ENCODE results near the gene NAMPT. TPM values are rescaled to one million over a fixed set of nuclear protein-coding genes. Genes with fewer than 3 reads are reported as not detected.
"Not testable (repeated sequence)": the region's sequence is repeated elsewhere in the genome, so short reads cannot be mapped to it uniquely, and the experiment has no call there.

The NAMPT gene
- total and polyA plus RNA-seq, 4 donors = 37.0 to 146 (median 53.7) TPM

DNA sequence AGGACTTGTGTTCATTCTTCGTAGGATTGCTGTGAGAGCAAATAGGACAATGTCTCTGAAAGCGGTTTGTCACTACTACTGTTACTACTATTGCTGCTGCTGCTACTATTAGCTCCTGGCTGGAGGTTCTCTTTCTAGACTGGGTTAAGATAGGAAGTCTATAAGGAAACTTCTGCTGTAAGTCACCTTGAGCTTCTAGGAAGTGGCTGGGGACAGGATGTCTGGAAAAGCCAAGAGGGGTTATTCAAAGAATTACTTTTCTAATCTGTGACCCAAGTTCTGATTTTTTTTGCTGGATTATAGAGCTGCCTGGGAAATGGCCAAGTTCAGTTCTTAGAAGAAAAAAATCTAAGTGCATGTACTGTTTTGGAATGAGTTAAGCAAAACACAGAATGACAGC is 62.2 kb downstream of the NAMPT start:
- Histone ChIP-seq H3K27me3 (ENCODE audit: control insufficient read depth, insufficient read depth, low read length) (no peaks in the 10 kb centered on the region), H3K9me3 (ENCODE audit: control insufficient read depth, insufficient read depth, low read length) (no peaks in the 10 kb centered on the region), H3K4me3 (ENCODE audit: low read depth, low read length) (no peak overlapping the region), H3K27ac (ENCODE audit: low read depth, low read length) (no peak overlapping the region), H3K4me1 (ENCODE audit: control insufficient read depth, insufficient read depth, low read length) (no peaks in the 10 kb centered on the region), H3K36me3 (ENCODE audit: control insufficient read depth, insufficient read depth, low read length) (no peaks in the 10 kb centered on the region)
- no CpG with 5 or more reads among the region's 2 CpGs for WGBS (ENCODE audit: insufficient coverage)
- no peak for DNase-seq (ENCODE audit: low read depth in 4 of 6, low spot score in 6 of 6)

DNA sequence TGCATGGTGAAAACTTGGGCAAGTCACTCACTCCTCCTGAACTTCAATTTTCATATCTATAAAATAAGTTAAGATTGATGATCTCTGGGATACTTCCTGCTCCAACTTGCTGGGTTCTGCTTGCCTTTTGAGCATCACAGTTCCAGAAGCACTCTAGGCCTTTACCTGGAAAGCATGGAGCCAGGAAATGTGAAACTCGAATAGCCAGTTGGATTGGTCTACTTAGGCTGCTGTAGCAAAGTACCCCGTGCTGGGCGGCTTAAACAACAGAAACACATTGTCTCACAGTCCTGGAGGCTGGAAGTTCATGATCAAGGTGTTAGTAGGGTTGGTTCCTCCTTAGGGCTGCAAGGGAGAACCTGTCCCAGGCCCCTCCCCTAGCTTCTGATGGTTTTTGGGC is 64.5 kb downstream of the NAMPT start:
- 94% methylated on average over 3 of the region's 3 CpGs for WGBS (ENCODE audit: insufficient coverage)
- no peaks in the 10 kb centered on the region for H3K36me3 ChIP-seq (ENCODE audit: control insufficient read depth, insufficient read depth, low read length)

DNA sequence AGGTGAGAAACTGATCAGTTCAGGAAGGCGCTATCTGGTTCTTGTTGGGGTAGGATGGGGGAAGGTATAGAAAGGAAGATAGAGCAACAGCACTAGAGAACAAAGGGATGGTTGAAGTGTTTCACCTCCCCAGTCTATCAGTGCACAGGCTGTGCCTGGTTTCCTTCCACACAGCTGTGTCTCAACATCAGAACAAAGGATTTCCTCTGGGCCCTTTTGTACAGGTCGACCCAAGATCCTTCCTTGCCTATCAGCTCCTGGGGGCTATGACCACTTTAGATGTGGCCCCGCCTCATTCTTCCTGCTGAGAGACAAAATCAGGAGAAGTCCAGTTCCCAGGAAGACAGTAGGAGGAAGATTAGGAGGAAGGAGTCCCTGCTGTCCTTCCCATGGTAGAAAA is 65.6 kb downstream of the NAMPT start:
- no peak for DNase-seq (ENCODE audit: low read depth in 4 of 6, low spot score in 6 of 6)
- no peaks in the 10 kb centered on the region for H3K27me3 ChIP-seq (ENCODE audit: control insufficient read depth, insufficient read depth, low read length)
- no peak overlapping the region for H3K4me3 ChIP-seq (ENCODE audit: low read depth, low read length)
- H3K36me3 ChIP-seq (ENCODE audit: control insufficient read depth, insufficient read depth, low read length) = no peaks in the 10 kb centered on the region
- no peaks in the 10 kb centered on the region for H3K9me3 ChIP-seq (ENCODE audit: control insufficient read depth, insufficient read depth, low read length)
- H3K27ac ChIP-seq (ENCODE audit: low read depth, low read length) = no peak overlapping the region
- H3K4me1 ChIP-seq (ENCODE audit: control insufficient read depth, insufficient read depth, low read length) = peaks cover 3% of the 10 kb centered on the region
- no CpG with 5 or more reads among the region's 3 CpGs for WGBS (ENCODE audit: insufficient coverage)

More for the DNA sequence above, 64.5 kb downstream of the NAMPT start:
- Histone ChIP-seq H3K27me3 (ENCODE audit: control insufficient read depth, insufficient read depth, low read length) (no peaks in the 10 kb centered on the region), H3K9me3 (ENCODE audit: control insufficient read depth, insufficient read depth, low read length) (no peaks in the 10 kb centered on the region), H3K4me1 (ENCODE audit: control insufficient read depth, insufficient read depth, low read length) (peaks cover 3% of the 10 kb centered on the region), H3K4me3 (ENCODE audit: low read depth, low read length) (no peak overlapping the region), H3K27ac (ENCODE audit: low read depth, low read length) (no peak overlapping the region)
- DNase-seq (ENCODE audit: low read depth in 4 of 6, low spot score in 6 of 6) = no peak

DNA sequence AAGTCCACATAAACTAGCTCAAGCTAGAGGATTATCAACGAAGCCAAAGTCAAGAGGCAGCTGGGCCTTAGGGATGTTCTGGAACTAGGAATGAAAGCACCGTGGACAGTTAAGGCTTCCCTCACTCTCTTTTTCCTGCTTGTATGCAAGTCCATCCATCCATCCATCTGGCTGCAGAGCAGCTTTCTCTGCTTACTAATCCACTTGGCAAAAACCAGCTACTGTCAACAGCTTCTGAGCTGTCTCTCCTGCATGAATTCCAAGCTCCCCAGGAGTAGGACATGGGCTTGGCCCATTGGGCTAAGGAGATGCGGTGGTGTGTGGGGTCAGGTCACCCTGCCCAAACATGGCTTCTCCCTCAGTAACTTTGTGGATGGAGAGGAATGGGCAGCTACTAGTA is 66.2 kb downstream of the NAMPT start:
- Histone ChIP-seq H3K36me3 (ENCODE audit: control insufficient read depth, insufficient read depth, low read length) (no peaks in the 10 kb centered on the region), H3K4me1 (ENCODE audit: control insufficient read depth, insufficient read depth, low read length) (peaks cover 3% of the 10 kb centered on the region), H3K9me3 (ENCODE audit: control insufficient read depth, insufficient read depth, low read length) (no peaks in the 10 kb centered on the region), H3K4me3 (ENCODE audit: low read depth, low read length) (no peak overlapping the region), H3K27me3 (ENCODE audit: control insufficient read depth, insufficient read depth, low read length) (no peaks in the 10 kb centered on the region), H3K27ac (ENCODE audit: low read depth, low read length) (no peak overlapping the region)
- DNase-seq (ENCODE audit: low read depth in 4 of 6, low spot score in 6 of 6) = no peak
- 40% methylated on average over 1 of the region's 3 CpGs for WGBS (ENCODE audit: insufficient coverage)

DNA sequence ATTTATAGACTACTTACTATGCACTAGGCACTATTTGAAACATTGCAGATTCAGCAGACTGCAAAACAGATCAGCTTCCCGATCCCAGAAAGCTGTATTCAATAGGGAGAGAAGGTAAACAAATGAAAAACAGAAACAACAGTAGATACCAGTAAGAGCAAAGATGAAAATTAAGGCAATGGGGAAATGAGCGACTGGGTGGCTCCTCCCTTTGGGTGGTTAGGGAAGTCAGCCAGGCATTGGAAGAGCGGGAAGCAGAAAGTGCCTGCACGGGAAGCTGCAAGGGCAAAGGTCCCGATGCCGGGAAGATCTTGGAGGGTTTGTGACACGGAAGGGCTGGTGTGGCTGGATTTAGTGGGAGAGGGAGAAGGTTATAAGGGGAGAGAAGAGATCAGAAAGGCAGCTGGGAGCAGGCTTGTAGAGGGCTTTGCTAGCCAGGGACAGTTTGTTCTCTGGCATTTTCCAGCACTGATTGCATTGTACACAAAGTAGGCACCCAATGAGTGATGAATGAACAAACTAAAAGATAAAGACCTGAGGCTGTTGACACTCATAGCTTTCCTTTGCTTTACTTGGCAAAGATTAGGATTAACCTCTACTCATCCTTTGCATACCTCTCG is 67.8 kb downstream of the NAMPT start:
- 60% methylated on average over 6 of the region's 8 CpGs for WGBS (ENCODE audit: insufficient coverage)
- no peak overlapping the region for H3K4me3 ChIP-seq (ENCODE audit: low read depth, low read length)
- H3K9me3 ChIP-seq (ENCODE audit: control insufficient read depth, insufficient read depth, low read length) = no peaks in the 10 kb centered on the region
- DNase-seq (ENCODE audit: low read depth in 4 of 6, low spot score in 6 of 6) = peak in 1 of 6 donors; percentile 45
- no peaks in the 10 kb centered on the region for H3K27me3 ChIP-seq (ENCODE audit: control insufficient read depth, insufficient read depth, low read length)
- peaks cover 3% of the 10 kb centered on the region for H3K4me1 ChIP-seq (ENCODE audit: control insufficient read depth, insufficient read depth, low read length)
- H3K27ac ChIP-seq (ENCODE audit: low read depth, low read length) = no peak overlapping the region
- no peaks in the 10 kb centered on the region for H3K36me3 ChIP-seq (ENCODE audit: control insufficient read depth, insufficient read depth, low read length)

DNA sequence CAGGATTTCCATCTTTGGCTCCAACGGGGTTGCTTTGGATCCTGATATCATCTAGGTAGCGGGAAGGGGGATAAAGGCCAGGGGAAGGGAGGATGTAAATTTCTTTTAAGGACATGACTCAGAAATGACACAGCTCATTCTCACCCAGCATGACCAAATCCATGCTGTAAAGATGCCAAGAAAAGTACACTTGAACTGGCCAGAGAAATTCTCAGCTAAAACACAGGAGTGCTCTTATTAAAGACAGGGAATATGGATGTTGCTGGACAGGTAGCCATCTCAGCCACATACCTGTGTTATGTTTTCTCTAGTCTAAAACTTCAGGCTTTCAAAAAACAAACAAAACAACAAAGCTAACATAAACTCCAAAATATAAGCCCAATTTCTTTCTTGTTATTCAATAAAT is 68.3 kb downstream of the NAMPT start:
- Histone ChIP-seq H3K36me3 (ENCODE audit: control insufficient read depth, insufficient read depth, low read length) (no peaks in the 10 kb centered on the region), H3K4me1 (ENCODE audit: control insufficient read depth, insufficient read depth, low read length) (peaks cover 3% of the 10 kb centered on the region), H3K4me3 (ENCODE audit: low read depth, low read length) (no peak overlapping the region), H3K9me3 (ENCODE audit: control insufficient read depth, insufficient read depth, low read length) (no peaks in the 10 kb centered on the region), H3K27me3 (ENCODE audit: control insufficient read depth, insufficient read depth, low read length) (no peaks in the 10 kb centered on the region), H3K27ac (ENCODE audit: low read depth, low read length) (no peak overlapping the region)
- peak in 1 of 6 donors; percentile 57 for DNase-seq (ENCODE audit: low read depth in 4 of 6, low spot score in 6 of 6)
- WGBS (ENCODE audit: insufficient coverage) = 80% methylated on average over 1 of the region's 2 CpGs

DNA sequence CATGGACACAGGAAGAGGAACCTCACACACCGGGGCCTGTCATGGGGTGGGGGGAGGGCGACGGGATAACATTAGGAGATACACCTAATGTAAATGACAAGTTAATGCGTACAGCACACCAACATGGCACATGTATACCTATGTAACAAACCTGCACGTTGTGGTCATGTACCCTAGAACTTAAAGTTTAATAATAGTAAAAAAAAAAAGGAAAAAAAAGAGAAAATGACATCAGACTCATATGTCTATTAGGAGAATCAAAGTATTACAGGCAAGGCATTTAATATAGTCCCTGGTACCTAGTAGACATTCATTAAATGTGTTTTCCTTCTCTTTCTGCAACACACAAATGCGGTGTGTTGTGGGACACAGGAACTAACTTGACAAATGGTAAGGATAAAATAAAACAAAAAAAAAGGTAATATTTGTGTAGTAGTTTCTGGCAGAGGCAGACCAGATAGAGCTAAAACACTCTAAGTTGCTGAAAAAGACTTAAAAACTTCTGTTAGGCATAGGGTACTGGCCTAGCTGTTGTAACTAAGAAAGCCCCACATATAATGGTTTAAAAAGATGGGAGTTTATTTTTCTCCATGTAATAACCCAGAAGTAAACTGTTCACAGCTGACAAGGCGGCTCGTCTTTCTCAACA is 68.8 kb downstream of the NAMPT start:
- no peaks in the 10 kb centered on the region for H3K9me3 ChIP-seq (ENCODE audit: control insufficient read depth, insufficient read depth, low read length)
- WGBS (ENCODE audit: insufficient coverage) = no CpG with 5 or more reads among the region's 8 CpGs
- no peak for DNase-seq (ENCODE audit: low read depth in 4 of 6, low spot score in 6 of 6)
- no peaks in the 10 kb centered on the region for H3K27me3 ChIP-seq (ENCODE audit: control insufficient read depth, insufficient read depth, low read length)
- H3K4me3 ChIP-seq (ENCODE audit: low read depth, low read length) = no peak overlapping the region
- H3K27ac ChIP-seq (ENCODE audit: low read depth, low read length) = no peak overlapping the region
- H3K36me3 ChIP-seq (ENCODE audit: control insufficient read depth, insufficient read depth, low read length) = no peaks in the 10 kb centered on the region
- H3K4me1 ChIP-seq (ENCODE audit: control insufficient read depth, insufficient read depth, low read length) = peaks cover 3% of the 10 kb centered on the region

DNA sequence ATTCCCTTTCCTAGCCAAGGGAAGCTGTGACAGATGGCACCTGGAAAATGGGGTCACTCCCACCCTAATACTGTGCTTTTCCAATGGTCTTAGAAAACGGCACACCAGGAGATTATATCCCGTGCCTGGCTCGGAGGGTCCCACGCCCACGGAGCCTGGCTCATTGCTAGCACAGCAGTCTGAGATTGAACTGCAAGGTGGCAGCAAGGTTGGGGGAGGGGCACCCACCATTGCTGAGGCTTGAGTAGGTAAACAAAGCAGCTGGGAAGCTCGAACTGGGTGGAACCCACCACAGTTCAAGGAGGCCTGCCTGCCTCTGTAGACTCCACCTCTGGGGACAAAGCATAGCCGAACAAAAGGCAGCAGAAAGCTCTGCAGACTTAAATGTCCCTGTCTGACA is 75.8 kb downstream of the NAMPT start:
- not testable (repeated sequence) for H3K27me3 ChIP-seq (ENCODE audit: control insufficient read depth, insufficient read depth, low read length); H3K27ac ChIP-seq (ENCODE audit: low read depth, low read length); H3K4me1 ChIP-seq (ENCODE audit: control insufficient read depth, insufficient read depth, low read length); H3K4me3 ChIP-seq (ENCODE audit: low read depth, low read length); DNase-seq (ENCODE audit: low read depth in 4 of 6, low spot score in 6 of 6); H3K9me3 ChIP-seq (ENCODE audit: control insufficient read depth, insufficient read depth, low read length); H3K36me3 ChIP-seq (ENCODE audit: control insufficient read depth, insufficient read depth, low read length)
- WGBS (ENCODE audit: insufficient coverage) = 100% methylated on average over 7 of the region's 7 CpGs

DNA sequence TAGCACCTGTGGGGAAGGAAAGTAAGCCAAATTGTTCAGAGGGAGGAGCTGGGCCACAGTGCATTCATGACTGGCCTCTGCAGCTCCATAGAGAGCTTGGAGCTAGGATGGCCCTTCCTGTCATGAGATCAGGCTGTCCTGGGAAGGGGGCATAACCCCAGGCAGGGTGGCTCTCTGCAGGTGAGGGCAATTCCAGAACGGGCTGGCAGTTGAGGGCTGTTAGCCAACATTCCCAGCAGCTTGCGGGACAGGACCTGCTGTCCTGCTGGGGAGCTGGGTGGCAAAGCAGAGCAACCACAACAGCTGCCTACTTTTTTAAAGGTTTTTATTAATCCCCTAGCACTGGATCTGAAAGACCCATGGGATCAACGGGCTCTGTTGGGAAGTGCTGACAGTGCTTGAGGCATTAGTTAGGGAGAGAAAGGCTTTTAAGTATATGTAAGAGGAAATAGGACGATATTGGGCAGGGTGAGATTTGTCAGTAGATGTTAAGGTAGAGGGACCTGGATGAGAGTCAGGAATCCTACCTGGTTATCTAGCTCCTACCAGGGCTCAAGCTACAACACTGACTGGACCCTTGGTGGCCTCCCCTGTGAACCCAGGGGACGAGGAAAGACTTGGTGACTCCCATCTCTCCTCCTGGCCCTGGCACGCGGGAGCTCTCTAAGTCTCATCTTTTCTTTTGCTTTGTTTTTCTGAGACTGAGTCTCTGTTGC is 77.8 kb downstream of the NAMPT start:
- Histone ChIP-seq H3K27me3 (ENCODE audit: control insufficient read depth, insufficient read depth, low read length) (no peaks in the 10 kb centered on the region), H3K4me3 (ENCODE audit: low read depth, low read length) (no peak overlapping the region), H3K27ac (ENCODE audit: low read depth, low read length) (no peak overlapping the region), H3K9me3 (ENCODE audit: control insufficient read depth, insufficient read depth, low read length) (no peaks in the 10 kb centered on the region), H3K4me1 (ENCODE audit: control insufficient read depth, insufficient read depth, low read length) (no peaks in the 10 kb centered on the region), H3K36me3 (ENCODE audit: control insufficient read depth, insufficient read depth, low read length) (no peaks in the 10 kb centered on the region)
- WGBS (ENCODE audit: insufficient coverage) = 63% methylated on average over 4 of the region's 7 CpGs
- DNase-seq (ENCODE audit: low read depth in 4 of 6, low spot score in 6 of 6) = no peak

Data from spinal cord (tissue), 10 donors.